Measurements from ENCODE around the gene PDZK1IP1.

- TF ChIP-seq POLR2A (IDR thresholded peaks at IDR 0.05) = no peak
- TF ChIP-seq CTCF (IDR thresholded peaks at IDR 0.05) = no peak
Observed at GRCh38 chr1:47189844-47190508, at the start of gene PDZK1IP1.

Data from lower leg skin (tissue), 3 donors.